GM12864 (cell line): ENCODE results near the gene TTLL6.
A peak's percentile ranks its signal among the peaks of the same experiment; 100 is the strongest.

Experiments used
- DNase-seq: peaks from one replicate; pipeline ENCODE4 v3.0.0-alpha.2; 2011; ENCODE audit warnings: low read depth
- H3K4me3 ChIP-seq: 2 replicates; pipeline ENCODE4 v1.5.1; 2011; ENCODE audit warnings: mild to moderate bottlenecking, low read depth, low read length, control low read depth
- CTCF ChIP-seq: IDR thresholded peaks from 2 replicates; pipeline ENCODE4 v1.5.1; 2011; ENCODE audit warnings: low read depth, mild to moderate bottlenecking, moderate library complexity, low read length, control low read depth, inconsistent platforms; ENCODE audit errors: missing control alignments

The TTLL6 gene

GRCh38 chr17:48816774-48817590 is at the start of gene TTLL6:
TSS of gene TTLL6 (minus strand) at chr17:48817229. CDS start at chr17:48817072, 157 bp downstream.
- no peak for TF ChIP-seq CTCF
- H3K4me3 ChIP-seq, result peak within 1 kb of the TSS; percentile 12
- no peak for DNase-seq

DNA sequence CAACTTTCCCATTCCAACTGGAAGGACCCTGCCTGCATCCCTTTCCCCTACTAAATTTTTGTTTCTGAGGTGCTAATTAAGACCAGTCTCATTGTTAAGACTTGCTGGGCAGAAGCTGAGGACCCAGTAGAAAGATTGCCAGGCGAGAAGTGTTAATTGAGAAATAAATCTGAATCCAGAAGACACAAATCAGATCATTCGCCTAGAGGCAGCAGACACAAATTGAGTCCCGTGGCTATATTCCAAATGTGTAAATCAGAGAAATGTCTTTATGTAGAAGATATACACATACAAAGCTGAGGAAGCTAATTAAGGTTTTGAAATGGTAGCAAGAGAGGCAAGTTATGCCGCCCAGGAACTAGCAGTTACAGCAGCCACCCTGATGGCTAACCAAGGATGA is 43.4 kb upstream of the TTLL6 start:
- TF ChIP-seq CTCF, result no peak
- no peak for DNase-seq
- no peak overlapping the region for H3K4me3 ChIP-seq

DNA sequence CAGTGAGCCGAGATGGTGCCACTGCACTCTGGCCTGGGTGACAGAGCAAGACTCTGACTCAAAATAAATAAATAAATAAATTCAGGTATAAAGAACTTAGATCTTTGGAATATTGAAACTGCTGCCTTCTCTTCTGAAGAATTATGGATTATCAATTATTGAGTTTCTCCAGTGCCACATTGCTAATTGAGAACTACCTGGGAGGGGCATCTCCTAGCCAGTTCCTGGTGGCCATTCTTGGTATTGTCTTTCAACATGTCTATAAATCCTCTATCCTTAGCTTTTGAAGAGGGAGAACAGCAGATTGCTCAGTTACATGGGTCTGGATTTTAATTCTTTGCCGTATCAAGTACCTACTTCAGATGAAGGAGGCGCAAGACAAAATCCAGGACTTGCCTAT is 43.0 kb upstream of the TTLL6 start:
- H3K4me3 ChIP-seq, result no peak overlapping the region
- DNase-seq, result no peak
- peak; percentile 21 for TF ChIP-seq CTCF

GRCh38 chr17:48856122-48856821 is 39.2 kb upstream of the TTLL6 start:
- DNase-seq, result no peak
- TF ChIP-seq CTCF, result no peak

DNA sequence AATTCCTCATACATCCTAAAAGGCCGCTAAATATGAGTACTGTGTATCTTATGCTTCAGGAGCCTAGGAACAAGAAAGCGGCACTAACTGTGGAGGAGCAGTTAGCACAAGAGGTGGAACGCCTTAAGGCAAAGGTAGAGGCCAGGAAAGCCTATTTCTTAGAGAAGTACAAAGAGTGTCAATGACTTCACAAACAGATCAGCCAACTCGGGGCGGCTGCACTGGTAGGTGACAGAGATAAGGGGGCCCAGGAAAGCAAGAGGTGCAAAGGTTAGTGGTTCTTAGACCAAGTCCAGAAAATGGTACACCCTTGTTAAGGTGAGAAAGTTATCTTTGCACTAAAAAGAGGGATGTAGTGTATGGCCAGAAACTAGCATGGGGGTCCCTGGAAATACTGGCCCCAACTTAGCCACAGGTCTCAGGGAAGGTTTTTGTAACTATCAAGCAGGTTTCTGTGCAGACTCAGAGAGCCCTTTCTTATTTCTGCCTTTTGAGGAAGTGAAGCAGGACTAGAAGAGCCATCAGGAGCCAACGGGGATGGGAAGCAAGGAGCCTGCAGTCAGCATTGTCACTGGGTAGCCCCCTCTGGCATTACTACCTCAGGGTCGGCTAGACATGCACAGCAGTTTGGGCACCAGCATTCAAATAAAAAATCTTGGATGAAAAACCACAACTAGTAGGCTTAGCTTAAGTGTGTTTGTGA is 37.9 kb upstream of the TTLL6 start:
- no peak for TF ChIP-seq CTCF
- no peak for DNase-seq
- no peak overlapping the region for H3K4me3 ChIP-seq

More at GRCh38 chr17:48856122-48856821, 39.2 kb upstream of the TTLL6 start:
- no peak overlapping the region for H3K4me3 ChIP-seq

- no peak for TF ChIP-seq CTCF
- H3K4me3 ChIP-seq, result no peak overlapping the region
- no peak for DNase-seq
Measured at GRCh38 chr17:48850792-48851323, 33.8 kb upstream of the TTLL6 start.
